Liver (tissue), 9 donors: ENCODE data around the gene DIPK1A. TPM values are rescaled to one million over a fixed set of nuclear protein-coding genes. Genes with fewer than 3 reads are reported as not detected.
A peak's percentile ranks its signal among the peaks of the same experiment; 100 is the strongest.

Source experiments
- DNase-seq: peaks from one replicate; pipeline ENCODE4 v3.0.0-alpha.2; 2017; ENCODE audit warnings: low spot score
- H3K27ac ChIP-seq, 2 donors: one replicate each; pipeline ENCODE4 v1.7.0; 2013; ENCODE audit warnings: inconsistent platforms in 2 of 2, low read length in 2 of 2, control low read depth in 1 of 2, low read depth in 1 of 2, mild to moderate bottlenecking in 1 of 2
- H3K27me3 ChIP-seq, 4 donors: one replicate each; pipeline versions ENCODE4 v1.6.1 to v1.7.0; 2013; ENCODE audit warnings: low read length in 3 of 4, inconsistent platforms in 1 of 4, mild to moderate bottlenecking in 1 of 4, moderate library complexity in 1 of 4; ENCODE audit not compliant: control insufficient read depth in 4 of 4, insufficient read depth in 4 of 4
- H3K36me3 ChIP-seq, 4 donors: one replicate each; pipeline versions ENCODE4 v1.6.1 to v1.7.0; 2013; ENCODE audit warnings: low read length in 3 of 4, mild to moderate bottlenecking in 3 of 4, low read depth in 1 of 4, moderate library complexity in 1 of 4; ENCODE audit not compliant: control insufficient read depth in 4 of 4, insufficient read depth in 3 of 4
- H3K4me1 ChIP-seq, 4 donors: one replicate each; pipeline versions ENCODE4 v1.6.1 to v1.7.0; 2013; ENCODE audit warnings: low read length in 3 of 4, mild to moderate bottlenecking in 3 of 4, moderate library complexity in 1 of 4; ENCODE audit not compliant: control insufficient read depth in 4 of 4, insufficient read depth in 4 of 4
- H3K4me3 ChIP-seq, 3 donors: one replicate each; pipeline versions ENCODE4 v1.6.1 to v1.7.0; 2013; ENCODE audit warnings: low read length in 3 of 3, control low read depth in 1 of 3, low read depth in 1 of 3, mild to moderate bottlenecking in 1 of 3
- H3K9ac ChIP-seq, 2 donors: one replicate each; pipeline ENCODE4 v1.7.0; 2013; ENCODE audit warnings: low read length in 2 of 2, mild to moderate bottlenecking in 2 of 2, moderate library complexity in 2 of 2, control low read depth in 1 of 2, low read depth in 1 of 2
- H3K9me3 ChIP-seq, 4 donors: one replicate each; pipeline versions ENCODE4 v1.6.1 to v1.7.0; 2013; ENCODE audit warnings: low read length in 3 of 4; ENCODE audit not compliant: control insufficient read depth in 4 of 4
- FOXA1 ChIP-seq: IDR thresholded peaks from 2 replicates; pipeline ENCODE4 v1.6.1; 2016; ENCODE audit warnings: antibody characterized with exemption
- FOXA2 ChIP-seq: IDR thresholded peaks from 2 replicates; pipeline ENCODE4 v1.6.1; 2016; ENCODE audit warnings: antibody characterized with exemption
- GABPA ChIP-seq, 2 donors: IDR thresholded peaks in 1 of 2; conservative IDR thresholded peaks in 1 of 2; 2 replicates each; pipeline ENCODE4 v1.6.1; 2016; ENCODE audit warnings: antibody characterized with exemption in 2 of 2, mild to moderate bottlenecking in 1 of 2, moderate library complexity in 1 of 2
- HNF4A ChIP-seq, 2 donors: conservative IDR thresholded peaks; 2 replicates each; pipeline ENCODE4 v1.6.1; 2016; ENCODE audit warnings: antibody characterized with exemption in 2 of 2, mild to moderate bottlenecking in 2 of 2
- HNF4G ChIP-seq: IDR thresholded peaks from 2 replicates; pipeline ENCODE4 v1.6.1; 2016; ENCODE audit warnings: antibody characterized with exemption
- JUND ChIP-seq, 2 donors: IDR thresholded peaks; 2 replicates each; pipeline ENCODE4 v1.6.1; 2016; ENCODE audit warnings: antibody characterized with exemption in 2 of 2
- NR2F2 ChIP-seq: IDR thresholded peaks from 2 replicates; pipeline ENCODE4 v1.6.1; 2016; ENCODE audit warnings: antibody characterized with exemption
- RAD21 ChIP-seq, 2 donors: IDR thresholded peaks; 2 replicates each; pipeline ENCODE4 v1.6.1; 2016; ENCODE audit warnings: antibody characterized with exemption in 2 of 2, mild to moderate bottlenecking in 2 of 2
- RXRA ChIP-seq, 2 donors: IDR thresholded peaks; 2 replicates each; pipeline ENCODE4 v1.6.1; 2017 to 2018; ENCODE audit warnings: antibody characterized with exemption in 2 of 2, mild to moderate bottlenecking in 1 of 2
- SP1 ChIP-seq: IDR thresholded peaks from 2 replicates; pipeline ENCODE4 v1.6.1; 2018; ENCODE audit warnings: antibody characterized with exemption, mild to moderate bottlenecking
- TAF1 ChIP-seq: conservative IDR thresholded peaks from 2 replicates; pipeline ENCODE4 v1.6.1; 2016; ENCODE audit warnings: antibody characterized with exemption, mild to moderate bottlenecking
- YY1 ChIP-seq: IDR thresholded peaks from 2 replicates; pipeline ENCODE4 v1.6.1; 2016; ENCODE audit warnings: antibody characterized with exemption, mild to moderate bottlenecking
- WGBS: extraction: QIAGEN DNeasy Blood & Tissue Kit; methylation state at CpG from one replicate; pipeline ENCODE4 v1.1.7; 2013; 5-methylcytosine and 5-hydroxymethylcytosine counted together
- polyA plus RNA-seq, 2 donors: library from polyadenylated mRNA; stranded (reverse) in 1 of 2; unstranded in 1 of 2; fragments of 200-250 nt in 1 of 2; fragments of >200 nt in 1 of 2; fragmentation: Nextera tagmentation in 1 of 2; extraction: Ambion mirVana in 1 of 2; gene quantifications; one replicate each; pipeline versions ENCODE4 v1.2.1 to v1.2.3, GENCODE V29; 2013 to 2015
- total RNA-seq, 2 donors: library from RNA; depleted of rRNA; stranded (reverse); fragments of >200 nt; gene quantifications; one replicate each; pipeline ENCODE4 v1.2.3, GENCODE V29; 2014
- TF ChIP-seq, protein P1 (sequence below): IDR thresholded peaks from 2 replicates; pipeline ENCODE4 v1.6.1; 2016; ENCODE audit warnings: antibody characterized with exemption
- TF ChIP-seq, protein P2 (sequence below): IDR thresholded peaks from 2 replicates; pipeline ENCODE4 v1.6.1; 2016; ENCODE audit warnings: antibody characterized with exemption
- TF ChIP-seq, protein P3 (sequence below): IDR thresholded peaks from 2 replicates; pipeline ENCODE4 v1.6.1; 2016; ENCODE audit warnings: antibody characterized with exemption, mild to moderate bottlenecking
- TF ChIP-seq, protein P4 (sequence below): IDR thresholded peaks from 2 replicates; pipeline ENCODE4 v1.6.1; 2016; ENCODE audit warnings: antibody characterized with exemption
- TF ChIP-seq, protein P5 (sequence below): fragments of 150-350 bp; IDR thresholded peaks from 2 replicates; pipeline ENCODE4 v1.5.1; 2017; ENCODE audit warnings: improper control_type of control experiment, low read depth, low read length; ENCODE audit not compliant: missing input control
- donor health status: healthy.
- donor health status: healthy.
- donor health status: healthy.
- donor health status: healthy.
- donor health status: healthy.

The DIPK1A gene
- total and polyA plus RNA-seq, 4 donors: 7.9 to 11.6 (median 10.2) TPM

DNA sequence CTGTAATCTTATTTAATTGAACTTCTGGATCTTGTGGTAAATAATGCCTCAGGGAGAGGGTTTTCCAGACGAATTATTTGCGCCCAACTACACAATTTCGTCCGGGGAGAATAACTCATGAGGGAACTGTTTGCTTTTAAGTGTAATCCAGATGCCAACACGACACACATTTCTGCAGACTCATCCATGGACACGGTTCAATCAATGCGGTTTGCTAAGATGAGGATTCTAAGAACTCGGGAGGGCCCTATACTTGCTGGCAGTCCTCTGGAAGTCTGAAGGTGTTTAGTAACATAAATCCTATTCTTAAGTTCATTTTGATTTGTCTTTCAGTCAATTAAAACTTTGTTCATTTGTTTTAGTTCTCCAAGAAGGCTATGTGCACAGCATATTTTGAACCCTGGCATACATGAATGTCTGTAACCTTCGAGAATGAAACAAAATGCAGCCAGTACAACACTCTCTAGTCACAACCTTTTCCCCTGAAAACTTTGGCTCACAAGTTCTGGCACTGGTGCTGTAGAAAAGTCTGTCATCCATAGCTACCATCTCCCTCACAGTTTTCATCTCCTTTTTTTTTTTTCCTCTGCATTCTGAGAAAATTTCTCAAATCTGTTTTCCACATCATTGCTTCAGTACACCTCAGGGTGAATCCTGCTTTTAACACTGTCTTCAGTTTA lies 38.8 kb downstream of the DIPK1A start:
- no peak overlapping the region for H3K4me3 ChIP-seq
- no peaks in the 10 kb centered on the region for H3K36me3 ChIP-seq
- TF ChIP-seq, protein P1, sequence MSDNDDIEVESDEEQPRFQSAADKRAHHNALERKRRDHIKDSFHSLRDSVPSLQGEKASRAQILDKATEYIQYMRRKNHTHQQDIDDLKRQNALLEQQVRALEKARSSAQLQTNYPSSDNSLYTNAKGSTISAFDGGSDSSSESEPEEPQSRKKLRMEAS: no peak
- TF ChIP-seq RXRA (IDR thresholded peaks at IDR 0.05): peak in 1 of 2 donors; percentile 19
- TF ChIP-seq YY1: peak; percentile 61
- peak in 1 of 2 donors; percentile 10 for TF ChIP-seq HNF4A (conservative IDR thresholded peaks at IDR 0.05)
- TF ChIP-seq JUND (IDR thresholded peaks at IDR 0.05): no peak
- H3K27me3 ChIP-seq: no peaks in the 10 kb centered on the region
- H3K4me1 ChIP-seq: peaks cover 3 to 18% (median 8%) of the 10 kb centered on the region in 4 donors
- no peaks in the 10 kb centered on the region for H3K9me3 ChIP-seq
- H3K27ac ChIP-seq: peak overlapping the region; percentile 2 to 53
- peak overlapping the region in 1 of 2 donors; percentile 63 for H3K9ac ChIP-seq
- DNase-seq: no peak
- 38% methylated on average over 9 of the region's 9 CpGs for WGBS

DNA sequence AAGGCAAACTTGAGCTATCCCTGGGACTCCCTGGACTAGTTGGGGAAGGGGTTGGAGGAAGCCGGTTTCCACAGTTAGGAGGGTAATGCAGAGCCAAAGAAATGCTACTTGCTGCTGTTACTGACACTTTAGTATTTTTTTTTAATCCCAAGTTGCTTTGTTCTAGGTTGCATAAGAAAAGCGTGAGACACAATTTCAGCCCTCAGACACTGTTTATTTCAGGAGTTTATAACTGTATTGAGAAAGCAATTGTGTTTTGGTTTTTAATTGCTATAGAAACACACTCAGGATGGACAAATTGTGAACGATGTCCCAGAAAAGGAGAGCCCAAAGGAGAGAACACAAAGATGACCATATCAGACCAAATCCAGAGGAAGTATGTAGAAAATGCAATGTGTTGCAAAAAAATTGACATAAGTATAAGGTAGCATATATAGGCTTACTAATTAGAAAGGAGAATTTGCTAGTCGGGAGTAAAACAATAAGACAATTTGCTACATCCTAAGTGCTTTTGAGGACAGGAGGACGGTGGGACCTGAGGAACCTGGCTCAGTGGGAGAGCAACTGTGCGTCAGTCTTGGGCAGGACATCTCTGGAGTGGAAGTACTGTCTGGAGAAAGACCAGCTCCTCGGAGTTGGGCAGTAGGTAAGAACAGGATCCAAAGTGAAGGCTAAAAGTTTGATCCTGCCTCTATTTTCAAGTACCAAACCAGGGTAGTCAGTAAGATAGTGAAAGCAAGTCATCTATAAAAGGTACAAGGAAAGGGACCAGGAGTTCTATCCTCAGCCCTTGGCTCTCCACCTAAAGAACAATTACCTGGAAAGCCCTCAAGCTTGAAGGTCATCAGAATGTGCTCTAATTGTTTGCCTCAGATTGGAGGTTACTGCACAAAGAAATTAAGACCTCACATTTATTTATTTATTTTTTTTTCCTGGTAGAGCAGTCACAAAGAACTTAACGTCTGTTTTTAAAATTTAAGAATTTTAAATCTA lies 39.9 kb downstream of the DIPK1A start:
- no peak for DNase-seq
- Histone ChIP-seq H3K27ac (no peak overlapping the region), H3K9ac (no peak overlapping the region), H3K4me3 (no peak overlapping the region), H3K36me3 (no peaks in the 10 kb centered on the region), H3K27me3 (no peaks in the 10 kb centered on the region), H3K4me1 (peaks cover 3 to 19% (median 8%) of the 10 kb centered on the region in 4 donors), H3K9me3 (no peaks in the 10 kb centered on the region)
- WGBS: 94% methylated on average over 8 of the region's 8 CpGs
- TF ChIP-seq NR2F2: no peak
- TF ChIP-seq, protein P1: no peak
- TF ChIP-seq SP1: no peak
- TF ChIP-seq, protein P2, sequence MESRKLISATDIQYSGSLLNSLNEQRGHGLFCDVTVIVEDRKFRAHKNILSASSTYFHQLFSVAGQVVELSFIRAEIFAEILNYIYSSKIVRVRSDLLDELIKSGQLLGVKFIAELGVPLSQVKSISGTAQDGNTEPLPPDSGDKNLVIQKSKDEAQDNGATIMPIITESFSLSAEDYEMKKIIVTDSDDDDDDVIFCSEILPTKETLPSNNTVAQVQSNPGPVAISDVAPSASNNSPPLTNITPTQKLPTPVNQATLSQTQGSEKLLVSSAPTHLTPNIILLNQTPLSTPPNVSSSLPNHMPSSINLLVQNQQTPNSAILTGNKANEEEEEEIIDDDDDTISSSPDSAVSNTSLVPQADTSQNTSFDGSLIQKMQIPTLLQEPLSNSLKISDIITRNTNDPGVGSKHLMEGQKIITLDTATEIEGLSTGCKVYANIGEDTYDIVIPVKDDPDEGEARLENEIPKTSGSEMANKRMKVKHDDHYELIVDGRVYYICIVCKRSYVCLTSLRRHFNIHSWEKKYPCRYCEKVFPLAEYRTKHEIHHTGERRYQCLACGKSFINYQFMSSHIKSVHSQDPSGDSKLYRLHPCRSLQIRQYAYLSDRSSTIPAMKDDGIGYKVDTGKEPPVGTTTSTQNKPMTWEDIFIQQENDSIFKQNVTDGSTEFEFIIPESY: no peak
- TF ChIP-seq FOXA2: no peak
- no peak for TF ChIP-seq GABPA (IDR thresholded peaks at IDR 0.05 in 1 of 2, conservative IDR thresholded peaks at IDR 0.05 in 1 of 2)
- TF ChIP-seq, protein P3, sequence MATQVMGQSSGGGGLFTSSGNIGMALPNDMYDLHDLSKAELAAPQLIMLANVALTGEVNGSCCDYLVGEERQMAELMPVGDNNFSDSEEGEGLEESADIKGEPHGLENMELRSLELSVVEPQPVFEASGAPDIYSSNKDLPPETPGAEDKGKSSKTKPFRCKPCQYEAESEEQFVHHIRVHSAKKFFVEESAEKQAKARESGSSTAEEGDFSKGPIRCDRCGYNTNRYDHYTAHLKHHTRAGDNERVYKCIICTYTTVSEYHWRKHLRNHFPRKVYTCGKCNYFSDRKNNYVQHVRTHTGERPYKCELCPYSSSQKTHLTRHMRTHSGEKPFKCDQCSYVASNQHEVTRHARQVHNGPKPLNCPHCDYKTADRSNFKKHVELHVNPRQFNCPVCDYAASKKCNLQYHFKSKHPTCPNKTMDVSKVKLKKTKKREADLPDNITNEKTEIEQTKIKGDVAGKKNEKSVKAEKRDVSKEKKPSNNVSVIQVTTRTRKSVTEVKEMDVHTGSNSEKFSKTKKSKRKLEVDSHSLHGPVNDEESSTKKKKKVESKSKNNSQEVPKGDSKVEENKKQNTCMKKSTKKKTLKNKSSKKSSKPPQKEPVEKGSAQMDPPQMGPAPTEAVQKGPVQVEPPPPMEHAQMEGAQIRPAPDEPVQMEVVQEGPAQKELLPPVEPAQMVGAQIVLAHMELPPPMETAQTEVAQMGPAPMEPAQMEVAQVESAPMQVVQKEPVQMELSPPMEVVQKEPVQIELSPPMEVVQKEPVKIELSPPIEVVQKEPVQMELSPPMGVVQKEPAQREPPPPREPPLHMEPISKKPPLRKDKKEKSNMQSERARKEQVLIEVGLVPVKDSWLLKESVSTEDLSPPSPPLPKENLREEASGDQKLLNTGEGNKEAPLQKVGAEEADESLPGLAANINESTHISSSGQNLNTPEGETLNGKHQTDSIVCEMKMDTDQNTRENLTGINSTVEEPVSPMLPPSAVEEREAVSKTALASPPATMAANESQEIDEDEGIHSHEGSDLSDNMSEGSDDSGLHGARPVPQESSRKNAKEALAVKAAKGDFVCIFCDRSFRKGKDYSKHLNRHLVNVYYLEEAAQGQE: no peak
- TF ChIP-seq HNF4A (conservative IDR thresholded peaks at IDR 0.05): no peak
- TF ChIP-seq, protein P4, sequence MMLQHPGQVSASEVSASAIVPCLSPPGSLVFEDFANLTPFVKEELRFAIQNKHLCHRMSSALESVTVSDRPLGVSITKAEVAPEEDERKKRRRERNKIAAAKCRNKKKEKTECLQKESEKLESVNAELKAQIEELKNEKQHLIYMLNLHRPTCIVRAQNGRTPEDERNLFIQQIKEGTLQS: no peak
- TF ChIP-seq RAD21 (IDR thresholded peaks at IDR 0.05): no peak
- no peak for TF ChIP-seq HNF4G
- no peak for TF ChIP-seq RXRA (IDR thresholded peaks at IDR 0.05)
- TF ChIP-seq, protein P5, sequence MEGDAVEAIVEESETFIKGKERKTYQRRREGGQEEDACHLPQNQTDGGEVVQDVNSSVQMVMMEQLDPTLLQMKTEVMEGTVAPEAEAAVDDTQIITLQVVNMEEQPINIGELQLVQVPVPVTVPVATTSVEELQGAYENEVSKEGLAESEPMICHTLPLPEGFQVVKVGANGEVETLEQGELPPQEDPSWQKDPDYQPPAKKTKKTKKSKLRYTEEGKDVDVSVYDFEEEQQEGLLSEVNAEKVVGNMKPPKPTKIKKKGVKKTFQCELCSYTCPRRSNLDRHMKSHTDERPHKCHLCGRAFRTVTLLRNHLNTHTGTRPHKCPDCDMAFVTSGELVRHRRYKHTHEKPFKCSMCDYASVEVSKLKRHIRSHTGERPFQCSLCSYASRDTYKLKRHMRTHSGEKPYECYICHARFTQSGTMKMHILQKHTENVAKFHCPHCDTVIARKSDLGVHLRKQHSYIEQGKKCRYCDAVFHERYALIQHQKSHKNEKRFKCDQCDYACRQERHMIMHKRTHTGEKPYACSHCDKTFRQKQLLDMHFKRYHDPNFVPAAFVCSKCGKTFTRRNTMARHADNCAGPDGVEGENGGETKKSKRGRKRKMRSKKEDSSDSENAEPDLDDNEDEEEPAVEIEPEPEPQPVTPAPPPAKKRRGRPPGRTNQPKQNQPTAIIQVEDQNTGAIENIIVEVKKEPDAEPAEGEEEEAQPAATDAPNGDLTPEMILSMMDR: no peak
- TF ChIP-seq FOXA1: no peak
- no peak for TF ChIP-seq TAF1
- TF ChIP-seq JUND (IDR thresholded peaks at IDR 0.05): no peak
